T-cell (primary cell): ENCODE data around the gene INHBC. TPM values are rescaled to one million over a fixed set of nuclear protein-coding genes. Genes with fewer than 3 reads are reported as not detected.

Experiments used
- ATAC-seq, 4 experiments: fragments of 200-7000 bp in 3 of 4; fragments of 150-1000 bp in 1 of 4; cut with Tn5 transposase; replicated peaks in 1 of 4; 1 replicate in 3 of 4; 2 replicates in 1 of 4; pipeline ENCODE4 v1.10.0; 2021; ENCODE audit warnings: moderate library complexity in 3 of 4, mild to moderate bottlenecking in 2 of 4, moderate number of reproducible peaks in 1 of 4
- CTCF ChIA-PET, 2 donors: fragments of 300-600 bp; sonication (Branson Sonifier 250); formaldehyde crosslinking; loops; one replicate each; lab custom pipeline; 2022; ENCODE audit warnings: antibody characterized with exemption in 2 of 2; lab: Charles Lee
- POLR2A ChIA-PET, 2 donors: fragments of 300-600 bp; sonication (Branson Sonifier 250); formaldehyde crosslinking; loops; one replicate each; lab custom pipeline; 2022; ENCODE audit warnings: antibody characterized with exemption in 2 of 2; lab: Charles Lee
- DNase-seq, 35 experiments: peaks; one replicate each; pipeline versions ENCODE4 v3.0.0 to v3.0.0-alpha.2; 2013 to 2023
- H3K27ac ChIP-seq: one replicate; pipeline ENCODE4 v1.5.1; 2013; ENCODE audit warnings: low read length
- H3K27me3 ChIP-seq, 2 experiments: replicated peaks in 1 of 2; 1 replicate in 1 of 2; 2 replicates in 1 of 2; pipeline versions ENCODE4 v1.6.1 to v1.7.0; 2013; ENCODE audit warnings: low read length in 1 of 2, mixed read lengths in 1 of 2; ENCODE audit not compliant: control insufficient read depth in 2 of 2, insufficient read depth in 2 of 2; ENCODE audit errors: extremely low read depth in 1 of 2
- H3K36me3 ChIP-seq, 2 donors: 1 replicate in 1 of 2; 2 replicates in 1 of 2; pipeline versions ENCODE4 v1.6.1 to v1.7.0; 2013; ENCODE audit warnings: low read length in 1 of 2; ENCODE audit not compliant: control insufficient read depth in 2 of 2, insufficient read depth in 1 of 2; ENCODE audit errors: extremely low read depth in 1 of 2
- H3K4me1 ChIP-seq, 2 experiments: 1 replicate in 1 of 2; 2 replicates in 1 of 2; pipeline versions ENCODE4 v1.6.1 to v1.7.0; 2013; ENCODE audit warnings: low read length in 2 of 2, mixed read lengths in 1 of 2; ENCODE audit not compliant: insufficient read depth in 2 of 2, control insufficient read depth in 1 of 2; ENCODE audit errors: extremely low read depth in 1 of 2
- H3K4me3 ChIP-seq, 2 donors: 1 replicate in 1 of 2; 2 replicates in 1 of 2; pipeline versions ENCODE4 v1.5.1 to v1.7.0; 2013; ENCODE audit warnings: mild to moderate bottlenecking in 2 of 2, low read length in 1 of 2, moderate library complexity in 1 of 2; ENCODE audit not compliant: control insufficient read depth in 1 of 2; ENCODE audit errors: extremely low read depth in 1 of 2
- H3K9me3 ChIP-seq: 2 replicates; pipeline ENCODE4 v1.7.0; 2013
- H3K27ac Mint-ChIP-seq, 2 donors: one replicate each; pipeline ENCODE4 v1.8.0; 2020 to 2021; ENCODE audit warnings: mild to moderate bottlenecking in 2 of 2, mixed read lengths in 2 of 2
- H3K27me3 Mint-ChIP-seq, 2 donors: one replicate each; pipeline ENCODE4 v1.8.0; 2021 to 2022; ENCODE audit warnings: mixed read lengths in 2 of 2
- H3K36me3 Mint-ChIP-seq: one replicate; pipeline ENCODE4 v1.8.0; 2021; ENCODE audit warnings: mixed read lengths
- H3K4me1 Mint-ChIP-seq, 3 donors: one replicate each; pipeline ENCODE4 v1.8.0; 2020 to 2022; ENCODE audit warnings: mixed read lengths in 3 of 3, mild to moderate bottlenecking in 1 of 3
- H3K4me3 Mint-ChIP-seq, 3 donors: one replicate each; pipeline ENCODE4 v1.8.0; 2020 to 2022; ENCODE audit warnings: mild to moderate bottlenecking in 3 of 3, mixed read lengths in 3 of 3, moderate library complexity in 3 of 3
- H3K9me3 Mint-ChIP-seq, 3 donors: one replicate each; pipeline ENCODE4 v1.8.0; 2020 to 2022; ENCODE audit warnings: mixed read lengths in 3 of 3
- WGBS: methylation state at CpG from one replicate; pipeline ENCODE4 v1.1.5; 2013; ENCODE audit warnings: missing lambda C conversion rate; ENCODE audit not compliant: insufficient coverage; 5-methylcytosine and 5-hydroxymethylcytosine counted together
- total RNA-seq, 35 experiments: library from RNA in 6 of 35; stranded (reverse) in 6 of 35; fragments of 120-200 nt in 1 of 35; gene quantifications; one replicate each; pipeline versions ENCODE4 v1.2.1 to v1.2.4 and lab custom pipeline; 2013 to 2026

Gene INHBC
- total RNA-seq, 5 donors from 2014 or later (not counting 1 experiment from before 2014, with no cell fraction given), result 0.13 to 0.23 (median 0.18) TPM; not detected in 2

DNA sequence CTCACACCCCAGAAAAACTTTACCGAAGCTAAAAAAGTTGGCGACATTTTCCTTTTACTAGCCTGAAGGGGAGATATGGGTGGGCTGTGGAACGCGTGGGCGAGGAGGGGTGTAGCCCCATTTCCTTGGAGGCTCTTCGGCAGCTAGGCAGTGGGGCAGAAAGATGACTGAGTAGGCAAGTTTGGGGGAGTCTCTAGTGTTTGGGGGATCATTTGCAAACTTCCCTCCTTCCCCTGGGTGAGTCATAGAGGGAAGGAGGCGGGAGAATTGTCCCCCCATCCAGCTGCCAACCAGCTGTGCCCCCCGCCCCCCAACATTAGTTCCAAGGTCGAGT lies 27.3 kb downstream of the INHBC start:
- no peaks in the 10 kb centered on the region for H3K36me3 ChIP-seq
- DNase-seq, result peak in 2 of 35 experiments; percentile 19 to 47

DNA sequence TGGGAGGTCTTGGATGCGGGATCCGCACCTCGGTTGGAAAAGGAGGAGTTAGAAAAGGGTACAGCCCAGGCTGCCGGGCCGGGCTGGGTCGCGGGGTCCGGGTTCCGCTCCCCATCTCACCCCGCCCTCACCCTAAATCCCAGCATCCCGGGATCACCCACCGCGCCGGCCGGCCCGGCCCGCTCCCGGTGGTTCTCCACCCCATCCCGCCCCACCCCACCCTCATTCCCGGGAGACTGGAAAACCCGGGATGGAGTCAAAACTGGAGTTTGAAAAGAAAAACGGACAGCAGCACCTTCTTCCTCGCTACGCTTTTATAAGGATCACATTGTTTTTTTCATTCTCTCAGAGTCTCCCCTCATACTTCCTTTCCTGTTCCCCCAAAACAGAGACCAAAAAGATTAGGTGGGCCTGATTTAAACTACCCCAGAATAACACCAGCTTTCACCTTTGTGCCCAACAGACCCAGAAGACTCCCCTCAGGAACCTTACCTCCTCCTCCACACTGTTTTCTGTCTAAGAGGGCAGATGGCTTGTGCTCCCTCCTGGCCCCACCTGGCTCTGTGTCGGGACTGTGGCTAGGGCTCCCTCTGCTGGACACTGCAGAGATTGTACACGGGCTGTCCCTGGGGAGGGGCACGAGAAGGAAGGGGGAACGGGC lies 27.8 kb downstream of the INHBC start:
- POLR2A ChIA-PET, result no interaction called here
- Mint-ChIP-seq H3K9me3 (no peaks in the 10 kb centered on the region), H3K4me1 (peaks cover 38 to 51% (median 50%) of the 10 kb centered on the region in 3 donors), H3K36me3 (peaks cover 6% of the 10 kb centered on the region), H3K27me3 (peaks cover 0 to 16% of the 10 kb centered on the region in 2 donors), H3K4me3 (peak overlapping the region; percentile 81 to 88 (median 88)), H3K27ac (peak overlapping the region; percentile 70 to 80)
- H3K27ac ChIP-seq, result no peak overlapping the region
- H3K4me3 ChIP-seq, result peak overlapping the region; percentile 51 to 88
- CTCF ChIA-PET, result interaction anchor here (0.8 to 5.8 kb wide), 5 partner anchors 14 to 33 kb away, joined by 3 to 53 read pairs (median 4); partner anchors contain the start of gene ARHGAP9 (in 1 of the 2)
- no peaks in the 10 kb centered on the region for H3K36me3 ChIP-seq
- ATAC-seq (peak; percentile 67 to 76 (median 72)), DNase-seq (peak; percentile 72 to 94 (median 82))
- peaks cover 0 to 27% of the 10 kb centered on the region in 2 experiments for H3K27me3 ChIP-seq
- WGBS, result 0% methylated on average over 7 of the region's 28 CpGs
- no peaks in the 10 kb centered on the region for H3K9me3 ChIP-seq
- H3K4me1 ChIP-seq, result peaks cover 16 to 48% of the 10 kb centered on the region in 2 experiments

More for the DNA sequence above, 27.3 kb downstream of the INHBC start:
- peak overlapping the region; percentile 51 to 88 for H3K4me3 ChIP-seq
- H3K9me3 ChIP-seq, result no peaks in the 10 kb centered on the region
- H3K27me3 ChIP-seq, result peaks cover 0 to 27% of the 10 kb centered on the region in 2 experiments
- Mint-ChIP-seq H3K27ac (peak overlapping the region in 1 of 2 donors; percentile 59), H3K4me3 (peak overlapping the region; percentile 81 to 88 (median 88)), H3K36me3 (peaks cover 1% of the 10 kb centered on the region), H3K4me1 (peaks cover 34 to 51% (median 50%) of the 10 kb centered on the region in 3 donors), H3K27me3 (peaks cover 0 to 16% of the 10 kb centered on the region in 2 donors), H3K9me3 (no peaks in the 10 kb centered on the region)
- POLR2A ChIA-PET, result interaction anchor here in 1 of 2 donors (0.5 kb wide), 1 partner anchor 48 kb away, joined by 5 read pairs; no protein-coding TSS in a partner anchor
- ATAC-seq, result no peak
- CTCF ChIA-PET, result interaction anchor here (0.6 to 5.8 kb wide), 5 partner anchors 15 to 25 kb away, joined by 4 to 53 read pairs (median 4); partner anchors contain the start of gene ARHGAP9 (in 1 of the 2)
- WGBS, result 0% methylated on average over 2 of the region's 9 CpGs
- no peak overlapping the region for H3K27ac ChIP-seq
- H3K4me1 ChIP-seq, result peaks cover 16 to 48% of the 10 kb centered on the region in 2 experiments

DNA sequence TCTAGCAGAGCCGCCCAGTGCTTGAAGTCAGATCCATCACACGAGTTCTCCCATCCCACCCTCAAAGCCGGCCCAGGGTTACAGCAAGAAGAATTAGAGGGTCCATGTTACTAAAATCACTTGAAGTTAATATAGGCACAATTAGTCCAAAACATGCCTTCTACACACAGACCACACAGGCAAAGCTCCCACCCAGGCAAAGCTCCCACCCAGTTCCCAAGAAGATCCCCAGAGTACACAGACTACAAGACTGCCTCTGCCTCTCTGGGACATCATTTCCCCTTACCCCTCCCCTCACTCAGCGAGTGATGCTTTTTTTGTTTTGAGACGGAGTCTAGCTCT lies 28.3 kb downstream of the INHBC start:
- ATAC-seq, result no peak
- CTCF ChIA-PET, result interaction anchor here (0.6 to 5.8 kb wide), 6 partner anchors 14 to 824 kb away, joined by 3 to 53 read pairs (median 3); partner anchors contain the start of gene INHBC (in 1 of the 2)
- Mint-ChIP-seq H3K27me3 (peaks cover 0 to 16% of the 10 kb centered on the region in 2 donors), H3K4me1 (peaks cover 38 to 51% (median 50%) of the 10 kb centered on the region in 3 donors), H3K36me3 (peaks cover 11% of the 10 kb centered on the region), H3K27ac (peak overlapping the region in 1 of 2 donors; percentile 80), H3K4me3 (peak overlapping the region; percentile 81 to 88 (median 86)), H3K9me3 (no peaks in the 10 kb centered on the region)
- H3K4me1 ChIP-seq, result peaks cover 16 to 48% of the 10 kb centered on the region in 2 experiments
- POLR2A ChIA-PET, result no interaction called here
- peaks cover 0 to under 1% of the 10 kb centered on the region in 2 donors for H3K36me3 ChIP-seq
- no peak overlapping the region for H3K27ac ChIP-seq
- no peak overlapping the region for H3K4me3 ChIP-seq
- 41% methylated on average over 4 of the region's 5 CpGs for WGBS
- peaks cover 0 to 27% of the 10 kb centered on the region in 2 experiments for H3K27me3 ChIP-seq
- H3K9me3 ChIP-seq, result no peaks in the 10 kb centered on the region
- no peak for DNase-seq

DNA sequence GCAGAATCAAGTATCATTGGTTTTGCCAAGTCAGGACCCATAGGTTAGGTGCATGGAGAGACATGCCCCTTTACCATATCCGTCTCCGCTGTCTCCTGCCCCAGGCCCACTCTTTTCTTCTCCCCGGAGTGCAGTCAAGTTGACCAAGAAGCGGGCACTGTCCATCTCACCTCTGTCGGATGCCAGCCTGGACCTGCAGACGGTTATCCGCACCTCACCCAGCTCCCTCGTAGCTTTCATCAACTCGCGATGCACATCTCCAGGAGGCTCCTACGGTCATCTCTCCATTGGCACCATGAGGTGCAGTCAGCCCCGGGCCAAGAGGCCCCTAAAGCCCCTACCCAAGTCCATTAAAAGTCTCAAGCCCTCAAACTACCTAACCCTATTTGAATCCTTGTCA lies 30.0 kb downstream of the INHBC start:
- ATAC-seq, result no peak
- peaks cover 9 to 13% of the 10 kb centered on the region in 2 donors for H3K36me3 ChIP-seq
- H3K4me1 Mint-ChIP-seq, result peaks cover 31 to 46% (median 43%) of the 10 kb centered on the region in 3 donors
- H3K36me3 Mint-ChIP-seq, result peaks cover 22% of the 10 kb centered on the region
- 93% methylated on average over 12 of the region's 12 CpGs for WGBS
- H3K4me3 ChIP-seq, result no peak overlapping the region
- peaks cover 0 to 16% of the 10 kb centered on the region in 2 donors for H3K27me3 Mint-ChIP-seq
- POLR2A ChIA-PET, result no interaction called here
- H3K4me3 Mint-ChIP-seq, result peak overlapping the region in 1 of 3 donors; percentile 5
- no peak for DNase-seq
- H3K9me3 ChIP-seq, result no peaks in the 10 kb centered on the region
- peaks cover 16 to 35% of the 10 kb centered on the region in 2 experiments for H3K4me1 ChIP-seq
- H3K27me3 ChIP-seq, result peaks cover 0 to 27% of the 10 kb centered on the region in 2 experiments
- CTCF ChIA-PET, result interaction anchor here in 1 of 2 donors (0.5 kb wide), 1 partner anchor 11 kb away, joined by 4 read pairs; no protein-coding TSS in a partner anchor
- no peak overlapping the region for H3K27ac Mint-ChIP-seq
- no peaks in the 10 kb centered on the region for H3K9me3 Mint-ChIP-seq
- H3K27ac ChIP-seq, result no peak overlapping the region

DNA sequence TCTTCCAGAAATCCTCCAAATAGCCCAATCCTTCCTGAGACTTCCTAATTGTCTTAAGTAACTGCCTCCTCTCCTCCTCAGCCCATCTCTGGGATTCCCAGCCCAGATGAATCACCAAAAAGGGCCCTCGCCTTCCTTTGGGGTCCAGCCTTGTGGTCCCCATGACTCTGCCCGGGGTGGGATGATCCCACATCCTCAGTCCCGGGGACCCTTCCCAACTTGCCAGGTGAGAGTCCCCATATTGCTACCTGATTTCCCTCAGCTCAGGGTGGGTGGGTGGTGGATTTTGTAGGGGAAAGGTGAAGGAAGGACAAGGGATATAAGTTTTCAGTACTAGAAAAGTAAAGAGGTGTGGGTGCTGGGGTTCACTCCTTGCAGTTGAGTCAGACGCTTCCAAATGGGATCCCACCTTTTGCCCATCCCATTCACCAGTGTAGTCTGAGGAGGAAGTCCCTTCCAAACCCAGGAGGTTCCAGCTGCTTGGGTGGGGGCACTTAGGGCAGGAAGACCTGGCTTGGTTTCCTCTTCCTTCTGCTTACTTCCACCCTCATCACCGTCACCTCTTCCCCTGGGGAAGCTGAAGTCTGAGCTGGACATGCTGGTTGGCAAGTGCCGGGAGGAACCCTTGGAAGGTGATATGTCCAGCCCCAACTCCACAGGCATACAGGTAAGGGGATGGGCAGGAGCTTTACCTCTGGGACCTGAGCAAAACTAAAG lies 30.6 kb downstream of the INHBC start:
- peaks cover 16 to 31% of the 10 kb centered on the region in 2 experiments for H3K4me1 ChIP-seq
- H3K4me3 ChIP-seq, result no peak overlapping the region
- ATAC-seq, result no peak
- Mint-ChIP-seq H3K9me3 (no peaks in the 10 kb centered on the region), H3K4me1 (peaks cover 31 to 43% (median 40%) of the 10 kb centered on the region in 3 donors), H3K27ac (peak overlapping the region in 1 of 2 donors; percentile 17), H3K27me3 (peaks cover 0 to 15% of the 10 kb centered on the region in 2 donors), H3K4me3 (peak overlapping the region in 1 of 3 donors; percentile 5), H3K36me3 (peaks cover 26% of the 10 kb centered on the region)
- peaks cover 10 to 19% of the 10 kb centered on the region in 2 donors for H3K36me3 ChIP-seq
- ChIA-PET POLR2A (interaction anchor here (0.8 to 1.0 kb wide), 2 partner anchors 10 kb away, joined by 4 read pairs; no protein-coding TSS in a partner anchor), CTCF (interaction anchor here in 1 of 2 donors (0.7 to 0.9 kb wide), 2 partner anchors 12 to 373 kb away, joined by 4 read pairs; no protein-coding TSS in a partner anchor)
- WGBS, result no CpG with 5 or more reads among the region's 6 CpGs
- DNase-seq, result no peak
- peaks cover 0 to 27% of the 10 kb centered on the region in 2 experiments for H3K27me3 ChIP-seq
- no peak overlapping the region for H3K27ac ChIP-seq
- no peaks in the 10 kb centered on the region for H3K9me3 ChIP-seq
